ENCODE data around the gene PRR13.

DNA sequence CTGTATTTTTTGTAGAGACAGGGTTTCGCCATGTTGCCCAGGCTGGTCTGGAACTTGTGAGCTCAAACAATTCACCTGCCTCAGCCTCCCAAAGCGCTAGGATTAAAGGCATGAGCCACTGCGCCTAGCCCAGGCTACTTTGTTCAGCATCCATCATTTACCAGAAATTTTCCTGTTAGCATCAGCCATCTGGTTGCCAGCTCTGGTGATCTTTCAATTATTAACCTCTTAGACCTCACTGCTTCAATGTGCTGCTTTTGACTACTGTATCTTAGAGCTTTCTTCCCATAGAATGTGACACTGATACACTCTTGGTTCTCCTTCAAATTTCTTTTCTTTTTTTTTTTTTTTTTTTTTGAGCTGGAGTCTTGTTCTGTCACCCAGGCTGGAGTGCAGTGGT, 23.3 kb upstream of the PRR13 start:
- no peak for TF ChIP-seq SMC3 (conservative IDR thresholded peaks at IDR 0.05; ENCODE audit: poor library complexity)
- TF ChIP-seq, protein P1, sequence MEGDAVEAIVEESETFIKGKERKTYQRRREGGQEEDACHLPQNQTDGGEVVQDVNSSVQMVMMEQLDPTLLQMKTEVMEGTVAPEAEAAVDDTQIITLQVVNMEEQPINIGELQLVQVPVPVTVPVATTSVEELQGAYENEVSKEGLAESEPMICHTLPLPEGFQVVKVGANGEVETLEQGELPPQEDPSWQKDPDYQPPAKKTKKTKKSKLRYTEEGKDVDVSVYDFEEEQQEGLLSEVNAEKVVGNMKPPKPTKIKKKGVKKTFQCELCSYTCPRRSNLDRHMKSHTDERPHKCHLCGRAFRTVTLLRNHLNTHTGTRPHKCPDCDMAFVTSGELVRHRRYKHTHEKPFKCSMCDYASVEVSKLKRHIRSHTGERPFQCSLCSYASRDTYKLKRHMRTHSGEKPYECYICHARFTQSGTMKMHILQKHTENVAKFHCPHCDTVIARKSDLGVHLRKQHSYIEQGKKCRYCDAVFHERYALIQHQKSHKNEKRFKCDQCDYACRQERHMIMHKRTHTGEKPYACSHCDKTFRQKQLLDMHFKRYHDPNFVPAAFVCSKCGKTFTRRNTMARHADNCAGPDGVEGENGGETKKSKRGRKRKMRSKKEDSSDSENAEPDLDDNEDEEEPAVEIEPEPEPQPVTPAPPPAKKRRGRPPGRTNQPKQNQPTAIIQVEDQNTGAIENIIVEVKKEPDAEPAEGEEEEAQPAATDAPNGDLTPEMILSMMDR (IDR thresholded peaks at IDR 0.05; ENCODE audit: poor library complexity, severe bottlenecking) = no peak
- TF ChIP-seq TAF1 (IDR thresholded peaks at IDR 0.05; ENCODE audit: low read depth) = no peak
- no peak for TF ChIP-seq REST (IDR thresholded peaks at IDR 0.05; ENCODE audit: borderline replicate concordance)
- no peak for TF ChIP-seq EP300 (conservative IDR thresholded peaks at IDR 0.05; ENCODE audit: poor library complexity, severe bottlenecking)
- TF ChIP-seq POLR2AphosphoS5 (IDR thresholded peaks at IDR 0.05) = no peak

Data from neural cell (in vitro differentiated cells).